HPDE6-E6E7 (cell line): Measurements from ENCODE around the gene ZSCAN30.

Experiments
- DNase-seq: peaks from one replicate; pipeline ENCODE4 v3.0.0; 2011; ENCODE audit warnings: missing footprints; ENCODE audit errors: extremely low spot score

The ZSCAN30 gene

DNA sequence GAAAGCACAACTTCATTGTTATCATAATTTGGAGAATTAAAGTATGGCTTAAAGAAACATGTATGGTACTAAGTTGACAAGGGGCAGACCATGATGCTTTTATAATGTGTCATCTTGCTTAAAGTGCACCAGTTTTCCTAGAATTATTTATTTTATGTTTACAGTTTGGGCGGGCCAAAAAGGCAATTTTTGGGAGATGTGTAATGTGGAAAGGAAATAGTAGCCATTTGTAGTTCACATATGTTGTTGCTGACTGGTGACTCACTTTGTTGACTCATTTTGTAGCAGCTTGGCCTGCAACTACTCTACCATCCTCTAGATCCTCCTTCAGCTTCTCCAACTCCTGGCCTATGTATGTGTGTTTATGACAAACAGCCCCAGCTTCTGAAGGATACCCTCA is 7.7 kb downstream of the ZSCAN30 start:
- peak; percentile 20 for DNase-seq

DNA sequence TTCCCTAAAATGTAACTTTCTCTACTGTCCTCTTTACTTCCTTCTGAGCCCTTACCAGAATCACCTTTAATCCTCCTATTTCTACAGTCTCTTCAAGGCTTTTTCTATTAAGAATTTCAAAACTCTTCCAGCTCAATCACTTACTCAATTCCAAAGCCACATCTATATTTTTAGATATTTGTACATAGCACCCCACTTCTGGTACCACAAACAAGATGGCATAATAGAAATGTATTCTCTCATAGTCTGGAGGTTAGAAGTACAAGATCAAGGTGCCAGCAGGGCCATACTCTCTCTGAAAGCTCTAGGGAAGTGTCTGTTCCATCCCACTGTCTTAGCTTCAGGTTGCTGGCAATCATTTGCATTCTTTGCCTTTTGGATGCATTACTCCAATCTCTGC is 11.1 kb downstream of the ZSCAN30 start:
- DNase-seq, result no peak

DNA sequence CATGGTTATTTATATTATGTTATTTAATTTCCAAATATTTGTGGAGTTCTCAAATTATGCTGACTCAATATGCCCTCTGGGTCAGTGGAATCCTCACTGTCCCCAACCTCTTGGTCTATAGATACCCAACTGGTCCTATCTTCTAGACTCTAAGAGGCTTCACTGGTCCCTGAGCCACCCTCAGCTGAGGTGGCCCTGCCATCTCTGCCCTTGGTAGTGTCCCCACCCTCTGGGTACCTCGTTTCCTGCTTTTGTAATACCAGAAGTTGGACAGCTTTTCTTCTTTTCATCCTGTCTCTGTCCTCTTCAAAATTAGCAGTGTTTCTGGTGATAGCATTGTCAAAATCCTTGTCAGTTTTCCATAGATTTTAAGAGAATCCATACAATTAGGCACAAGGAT is 11.9 kb downstream of the ZSCAN30 start:
- DNase-seq, result no peak

DNA sequence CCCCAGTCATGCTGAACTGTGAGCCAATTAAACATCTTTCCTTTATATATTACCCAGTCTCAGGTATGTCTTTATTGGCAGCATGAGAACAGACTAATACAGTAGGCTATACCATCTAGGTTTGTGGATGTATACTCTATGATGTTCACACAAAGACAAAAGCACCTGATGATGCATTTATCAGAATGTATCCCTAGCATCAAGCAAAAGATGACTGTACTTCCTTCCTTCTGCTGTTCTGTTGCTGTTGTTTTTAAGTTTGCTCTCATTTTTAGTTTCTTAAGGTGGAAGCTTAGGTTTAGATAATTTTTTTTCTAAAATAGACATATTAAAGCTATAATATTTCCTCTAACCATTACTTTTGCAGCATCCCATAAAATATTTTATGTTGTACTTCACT is 12.4 kb downstream of the ZSCAN30 start:
- no peak for DNase-seq

DNA sequence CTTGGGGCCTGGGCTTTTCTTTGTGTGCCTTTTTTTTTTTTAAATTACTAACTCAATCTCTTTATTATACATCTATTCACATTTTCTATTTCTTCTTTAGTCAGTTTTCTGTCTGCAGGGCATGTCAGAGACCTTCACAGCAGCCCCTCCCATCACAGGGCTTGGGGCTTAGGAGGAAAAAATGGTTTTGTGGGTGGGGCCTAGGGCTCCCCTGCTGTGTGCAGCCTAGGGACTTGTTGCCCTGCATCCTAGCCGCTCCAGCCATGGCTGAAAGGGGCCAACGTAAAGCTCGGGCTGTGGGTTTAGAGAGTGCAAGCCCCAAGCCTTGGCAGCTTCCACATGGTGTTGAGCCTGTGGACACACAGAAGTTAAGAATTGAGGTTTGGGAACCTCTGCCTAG is 13.8 kb downstream of the ZSCAN30 start:
- no peak for DNase-seq

DNA sequence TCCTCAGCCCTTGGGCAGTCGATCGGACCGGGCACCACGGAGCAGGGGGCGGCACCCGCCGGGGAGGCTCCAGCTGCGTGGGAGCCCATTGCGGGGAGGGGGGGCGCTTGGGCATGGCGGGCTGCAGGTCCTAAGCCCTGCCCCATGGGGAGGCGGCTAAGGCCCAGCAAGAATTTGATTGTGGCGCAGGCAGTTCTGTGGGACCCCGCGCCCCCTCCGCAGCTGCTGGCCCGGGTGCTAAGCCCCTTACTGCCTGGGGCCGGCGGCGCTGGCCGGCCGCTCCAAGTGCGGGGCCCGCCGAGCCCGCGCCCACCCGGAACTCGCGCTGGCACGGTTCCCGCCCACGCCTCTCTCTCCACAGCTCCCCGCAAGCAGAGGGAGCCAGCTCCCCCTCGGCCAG is 18.4 kb downstream of the ZSCAN30 start:
- no peak for DNase-seq

DNA sequence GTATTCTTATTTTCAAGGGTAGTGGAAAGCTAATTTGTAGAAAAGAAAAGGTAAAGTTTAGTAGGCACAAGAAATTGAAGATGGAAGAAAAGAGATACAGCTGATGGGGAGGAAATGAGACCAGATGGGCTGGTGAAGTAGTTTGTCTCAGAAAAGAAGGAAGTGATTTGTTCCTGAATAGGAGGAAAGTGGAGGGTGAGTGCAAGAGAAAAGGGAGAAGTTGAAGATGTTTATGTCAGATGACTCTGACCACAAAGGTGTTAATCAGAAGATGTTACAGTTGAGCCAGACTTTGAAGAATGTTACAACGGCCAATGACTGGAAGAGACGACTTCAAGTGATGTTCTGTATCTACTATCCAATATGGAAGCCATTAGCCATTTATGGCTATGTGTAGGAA is 21.2 kb downstream of the ZSCAN30 start:
- DNase-seq, result no peak

DNA sequence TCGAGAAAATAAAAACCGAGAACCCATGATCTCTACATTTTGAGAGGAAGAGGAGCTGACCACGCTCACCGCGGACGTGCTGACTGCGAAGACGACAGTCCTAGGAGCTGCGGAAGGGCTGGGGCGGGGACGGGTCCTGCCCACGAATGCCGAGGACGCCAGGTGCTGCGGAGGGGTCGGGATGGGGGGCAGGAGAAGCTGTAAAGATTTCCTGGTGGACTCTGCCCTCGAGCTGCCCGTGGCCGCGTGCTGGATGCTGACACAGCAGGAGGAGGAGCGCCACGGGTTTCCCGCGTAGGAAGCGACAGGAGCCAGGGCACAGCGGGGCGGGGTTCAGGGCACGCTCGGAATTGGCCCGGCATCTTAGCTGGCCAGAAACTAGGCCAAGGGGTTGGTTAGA is 22.2 kb downstream of the ZSCAN30 start:
- DNase-seq, result no peak

DNA sequence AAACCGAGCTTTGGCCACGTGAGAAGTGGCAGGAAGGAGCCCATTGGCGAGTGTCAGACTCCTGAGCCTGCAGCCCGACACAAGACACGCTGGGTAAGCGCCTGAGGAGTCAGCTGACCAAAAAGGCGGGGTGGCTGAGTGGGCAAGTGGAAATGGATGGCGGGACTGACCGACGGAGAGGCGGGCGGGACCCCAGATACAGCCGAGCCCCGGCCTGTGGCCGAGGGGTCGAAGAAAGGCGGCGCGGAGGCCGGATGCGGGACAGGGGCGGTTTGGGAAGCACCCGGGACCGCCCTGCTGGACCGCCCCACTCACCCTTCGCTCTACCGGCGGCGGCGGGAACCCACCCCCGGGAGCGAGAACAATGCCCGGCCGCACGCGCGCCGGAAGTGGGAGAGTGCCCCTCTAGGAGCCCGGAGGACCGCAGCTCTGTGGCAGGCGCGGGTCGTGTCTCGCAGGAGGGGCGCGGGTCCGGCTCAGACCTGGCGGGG is 22.8 kb downstream of the ZSCAN30 start:
- DNase-seq, result no peak

DNA sequence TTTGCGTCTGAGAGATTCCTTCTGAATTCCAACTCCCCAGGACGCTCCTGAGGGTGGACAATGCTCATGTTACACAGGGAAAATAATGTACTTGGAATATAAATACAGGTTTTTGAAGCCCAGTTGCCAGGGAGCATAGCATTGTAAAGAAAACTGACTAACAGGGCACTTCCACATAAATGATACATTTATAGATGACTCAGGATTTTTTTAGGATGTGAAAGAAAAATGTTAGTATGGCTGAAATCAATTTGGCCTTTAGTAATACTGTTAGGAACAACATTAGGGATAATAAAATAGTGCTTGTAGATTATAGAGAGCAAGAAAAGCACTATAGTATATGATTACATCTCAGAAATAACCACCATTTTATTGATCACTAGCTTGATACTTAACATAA is 25.6 kb downstream of the ZSCAN30 start:
- DNase-seq, result no peak

DNA sequence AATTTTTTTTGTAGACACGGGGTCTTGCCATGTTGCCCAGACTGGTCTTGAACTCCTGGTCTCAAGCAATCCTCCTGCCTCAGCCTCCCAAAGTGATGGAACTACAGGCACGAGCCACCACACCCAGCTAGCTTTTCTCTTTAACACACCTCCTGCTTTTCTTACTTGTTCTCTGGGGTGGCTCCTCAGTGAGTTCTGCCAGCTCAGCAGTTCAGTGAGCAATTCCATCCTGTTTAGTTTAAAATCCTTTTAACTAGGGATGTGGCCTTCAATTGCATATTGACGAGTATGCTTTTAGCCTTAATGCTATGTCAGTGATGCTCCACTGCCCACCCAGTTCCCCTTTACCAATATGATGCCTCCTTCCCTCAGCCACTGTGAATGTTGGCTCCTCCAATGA is 33.1 kb downstream of the ZSCAN30 start:
- no peak for DNase-seq

DNA sequence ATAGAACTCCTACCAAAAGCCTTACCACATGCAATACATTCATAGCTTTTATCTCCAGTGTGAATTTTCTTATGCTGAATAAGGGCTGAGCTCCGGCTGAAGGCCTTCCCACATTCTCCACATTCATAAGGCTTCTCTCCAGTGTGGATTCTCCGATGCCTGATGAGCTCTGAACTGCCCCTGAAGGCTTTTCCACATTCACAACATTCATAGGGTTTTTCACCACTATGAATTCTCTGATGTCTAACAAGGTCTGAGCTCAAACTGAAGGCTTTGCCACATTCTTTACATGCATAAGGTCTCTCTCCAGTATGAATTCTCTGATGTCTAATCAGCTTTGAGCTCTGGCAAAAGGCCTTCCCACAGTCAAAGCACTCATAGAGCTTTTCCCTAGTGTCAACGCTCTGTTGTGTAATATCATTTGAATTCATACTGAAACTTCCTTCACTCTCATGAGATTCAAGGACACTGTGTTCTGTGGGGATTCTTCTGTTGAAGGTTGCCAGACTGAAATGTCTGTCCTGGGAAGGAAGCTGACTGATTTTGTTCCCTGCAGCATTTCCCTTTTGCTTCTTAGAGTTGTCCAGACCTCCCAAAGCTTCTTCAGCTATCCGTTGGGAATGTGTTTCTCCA is 36.3 kb downstream of the ZSCAN30 start:
- DNase-seq, result no peak

DNA sequence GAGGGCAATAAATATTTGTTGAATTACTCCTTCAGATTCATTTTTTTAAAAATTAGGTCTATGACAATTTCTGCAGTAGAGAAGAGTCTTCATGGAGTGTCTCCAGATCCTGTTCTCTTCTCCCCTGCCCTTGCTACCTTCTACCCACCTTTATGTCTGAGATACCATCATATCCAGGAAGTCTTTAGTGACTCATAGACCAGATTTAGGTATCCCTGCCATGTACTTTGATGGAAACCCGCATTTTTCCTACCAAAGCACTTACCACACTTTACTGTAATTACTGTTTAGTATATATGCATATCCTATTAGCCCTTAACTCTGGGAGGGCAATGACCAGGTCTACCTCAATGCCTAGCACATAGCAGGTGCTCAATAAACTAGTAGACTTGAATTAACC is 37.6 kb downstream of the ZSCAN30 start:
- DNase-seq, result no peak

DNA sequence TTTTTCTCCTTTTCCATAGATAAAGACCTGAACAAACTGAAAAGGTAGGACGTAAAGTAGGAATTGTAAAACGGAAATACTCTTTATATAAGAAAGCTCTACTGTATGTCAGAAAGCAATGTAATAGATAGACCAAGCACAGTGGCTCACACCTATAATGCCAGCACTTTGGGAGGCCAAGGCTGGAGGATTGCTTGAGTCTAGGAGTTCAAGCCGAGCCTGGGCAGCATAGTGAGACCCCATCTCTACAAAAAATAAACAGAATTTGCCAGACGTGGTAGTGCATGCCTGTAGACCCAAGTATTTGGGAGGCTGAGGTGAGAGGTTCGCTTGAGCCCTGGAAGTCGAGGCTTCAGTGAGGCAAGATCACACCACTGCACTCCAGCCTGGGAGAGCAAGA is 41.6 kb downstream of the ZSCAN30 start:
- DNase-seq, result no peak

DNA sequence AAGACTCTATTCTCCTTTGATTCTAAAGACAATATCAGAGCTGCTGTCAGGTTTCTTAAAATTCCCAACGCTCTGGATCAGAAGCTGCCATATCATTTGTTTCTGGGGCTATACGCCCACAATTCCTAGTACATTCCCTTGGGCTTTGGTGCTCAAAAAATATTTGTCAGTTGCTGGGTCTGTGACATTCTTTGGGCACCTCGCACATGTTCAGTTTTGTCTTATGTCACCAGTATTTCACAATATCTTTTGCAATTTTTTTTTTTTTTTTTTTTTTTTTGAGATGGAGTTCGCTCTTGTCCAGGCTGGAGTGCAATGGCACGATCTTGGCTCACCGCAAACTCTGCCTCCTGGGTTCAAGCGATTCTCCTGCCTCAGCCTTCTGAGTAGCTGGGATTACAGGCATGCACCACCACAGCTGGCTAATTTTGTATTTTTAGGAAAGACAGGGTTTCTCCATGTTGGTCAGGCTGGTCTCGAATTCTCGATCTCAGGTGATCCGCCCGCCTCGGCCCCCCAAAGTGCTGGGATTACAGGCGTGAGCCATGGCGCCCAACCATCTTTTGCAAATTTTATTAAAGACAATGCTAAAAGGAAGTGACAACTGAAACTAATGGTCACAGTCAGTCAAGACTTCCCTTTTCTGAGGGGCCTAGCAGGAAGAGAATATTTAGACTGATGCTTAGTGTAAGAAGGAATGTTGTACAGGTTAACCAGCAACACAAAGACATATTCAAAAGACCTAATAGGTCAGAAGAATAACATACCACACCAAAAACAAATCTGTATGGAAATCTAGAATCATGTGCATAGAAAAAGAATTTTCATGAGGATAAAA is 42.4 kb downstream of the ZSCAN30 start:
- DNase-seq, result no peak

DNA sequence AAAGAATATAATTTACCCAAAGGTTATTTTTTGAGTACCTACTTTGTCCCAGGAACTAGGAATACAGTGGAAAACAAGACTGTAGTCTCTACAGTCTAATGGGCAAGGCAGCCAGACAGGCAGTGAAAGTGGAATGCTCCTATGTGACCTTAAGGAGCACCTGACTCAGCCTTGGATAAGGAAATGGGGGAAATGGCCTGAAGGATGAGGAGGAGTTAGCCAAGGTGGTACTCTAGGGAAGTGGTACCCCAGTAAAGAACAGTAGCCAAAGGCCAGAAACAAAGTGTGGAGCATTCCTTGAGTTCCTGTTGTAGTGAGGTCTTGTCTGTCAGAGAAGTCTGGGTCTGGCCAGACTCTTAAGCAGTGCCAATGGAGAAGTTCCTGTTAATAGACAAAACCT is 43.2 kb downstream of the ZSCAN30 start:
- DNase-seq, result no peak

DNA sequence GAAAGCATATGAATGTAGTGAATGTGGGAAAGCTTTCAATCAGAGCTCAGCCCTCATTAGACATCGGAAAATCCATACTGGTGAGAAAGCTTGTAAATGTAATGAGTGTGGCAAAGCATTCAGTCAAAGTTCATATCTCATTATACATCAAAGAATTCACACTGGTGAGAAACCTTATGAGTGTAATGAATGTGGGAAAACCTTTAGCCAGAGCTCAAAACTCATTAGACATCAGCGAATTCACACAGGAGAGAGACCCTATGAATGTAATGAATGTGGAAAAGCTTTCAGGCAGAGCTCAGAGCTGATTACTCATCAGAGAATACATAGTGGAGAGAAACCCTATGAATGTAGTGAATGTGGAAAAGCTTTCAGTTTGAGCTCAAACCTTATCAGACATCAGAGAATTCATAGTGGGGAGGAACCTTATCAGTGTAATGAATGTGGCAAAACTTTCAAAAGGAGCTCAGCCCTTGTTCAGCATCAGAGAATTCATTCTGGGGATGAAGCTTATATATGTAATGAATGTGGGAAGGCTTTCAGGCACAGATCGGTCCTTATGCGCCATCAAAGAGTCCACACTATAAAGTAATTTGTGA is 44.2 kb downstream of the ZSCAN30 start:
- no peak for DNase-seq

DNA sequence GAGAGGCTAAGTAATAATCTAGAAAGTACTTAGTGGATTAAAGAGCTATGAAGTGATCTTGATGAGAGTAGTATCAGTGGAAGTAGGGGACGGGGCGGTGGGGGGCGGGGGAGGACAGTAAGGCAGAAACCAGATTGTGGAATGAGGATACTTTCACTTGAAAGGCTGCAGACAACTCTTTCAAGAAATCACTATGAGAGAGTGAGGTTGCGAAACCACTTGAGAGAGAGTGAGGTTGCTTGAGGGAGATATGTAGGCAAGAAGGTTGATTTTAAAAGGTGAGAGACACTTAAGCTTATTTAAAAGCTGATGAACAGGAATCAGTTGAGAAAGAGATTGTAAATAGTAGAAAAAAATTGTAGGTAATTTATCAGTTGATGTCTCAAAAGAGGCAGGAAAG is 45.4 kb downstream of the ZSCAN30 start:
- DNase-seq, result no peak

DNA sequence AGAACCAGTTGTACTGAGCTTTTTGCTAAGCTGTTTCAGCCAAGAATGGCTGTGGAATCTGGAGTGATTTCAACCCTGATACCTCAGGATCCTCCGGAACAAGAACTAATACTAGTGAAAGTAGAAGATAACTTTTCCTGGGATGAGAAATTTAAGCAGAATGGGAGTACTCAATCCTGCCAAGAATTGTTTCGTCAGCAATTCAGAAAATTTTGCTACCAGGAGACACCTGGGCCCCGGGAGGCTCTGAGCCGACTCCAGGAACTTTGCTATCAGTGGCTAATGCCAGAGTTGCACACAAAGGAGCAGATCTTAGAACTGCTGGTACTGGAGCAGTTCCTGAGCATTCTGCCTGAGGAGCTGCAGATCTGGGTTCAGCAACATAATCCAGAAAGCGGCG is 47.6 kb downstream of the ZSCAN30 start:
- DNase-seq, result no peak

DNA sequence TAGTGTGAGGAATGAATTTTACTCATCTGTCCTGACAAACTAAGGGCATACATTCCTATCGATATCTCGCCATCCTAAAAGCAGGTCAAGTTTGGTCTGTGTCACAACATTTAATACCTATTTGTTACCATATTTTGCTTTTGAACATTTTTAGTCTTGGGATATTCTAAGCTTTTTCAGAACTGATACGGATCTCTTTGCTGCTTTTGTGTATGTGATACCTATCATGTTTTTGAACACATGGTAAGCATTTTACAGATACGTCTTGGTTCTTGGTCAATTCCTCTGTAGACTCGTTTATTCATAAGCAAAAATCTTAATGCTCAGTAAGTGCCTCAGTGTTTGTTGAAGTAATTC is 48.6 kb downstream of the ZSCAN30 start:
- no peak for DNase-seq

DNA sequence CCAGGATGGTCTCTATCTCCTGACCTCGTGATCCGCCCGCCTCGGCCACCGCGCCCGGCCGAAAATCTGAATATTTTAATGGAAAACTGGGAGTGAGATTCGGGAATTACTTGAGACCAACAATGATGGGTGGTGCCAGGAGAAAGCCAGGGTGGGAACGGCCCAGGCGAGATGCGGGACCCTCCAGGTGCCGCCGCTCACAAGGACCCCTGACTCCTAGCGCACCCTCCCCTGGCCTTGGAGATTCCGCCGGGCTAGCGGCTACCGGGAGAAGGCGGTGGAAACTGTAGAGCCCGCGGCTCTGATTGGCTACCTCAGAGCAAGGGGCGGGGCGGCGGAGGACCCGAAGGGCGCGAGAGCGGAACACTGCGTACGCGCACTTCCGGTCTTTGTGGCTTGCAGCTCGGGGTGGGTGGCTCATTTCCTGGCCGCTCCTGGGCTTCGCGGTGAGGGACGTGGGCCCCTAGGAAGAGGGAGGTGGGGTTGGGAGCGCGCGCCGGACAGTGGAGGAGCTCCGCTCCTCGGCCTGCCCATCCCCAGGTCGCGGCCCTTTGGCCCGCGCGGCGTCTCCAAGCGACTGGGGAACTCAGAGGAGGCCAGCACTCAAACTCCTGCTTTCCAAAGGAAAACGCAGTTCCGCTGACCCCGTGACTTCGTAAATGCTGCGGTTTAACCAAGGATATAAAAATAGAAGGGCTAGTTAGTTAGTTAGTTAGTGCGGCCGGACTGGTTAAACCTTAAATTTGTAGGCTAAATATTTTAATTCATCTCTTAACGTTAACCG is 49.2 kb downstream of the ZSCAN30 start, which contains the start of gene ZNF397:
TSS of gene ZNF397 (plus strand) at position 371 of the 784 bp plus-strand sequence. CDS start 1,437 bp downstream, outside the sequence.
- DNase-seq, result peak; percentile 93

DNA sequence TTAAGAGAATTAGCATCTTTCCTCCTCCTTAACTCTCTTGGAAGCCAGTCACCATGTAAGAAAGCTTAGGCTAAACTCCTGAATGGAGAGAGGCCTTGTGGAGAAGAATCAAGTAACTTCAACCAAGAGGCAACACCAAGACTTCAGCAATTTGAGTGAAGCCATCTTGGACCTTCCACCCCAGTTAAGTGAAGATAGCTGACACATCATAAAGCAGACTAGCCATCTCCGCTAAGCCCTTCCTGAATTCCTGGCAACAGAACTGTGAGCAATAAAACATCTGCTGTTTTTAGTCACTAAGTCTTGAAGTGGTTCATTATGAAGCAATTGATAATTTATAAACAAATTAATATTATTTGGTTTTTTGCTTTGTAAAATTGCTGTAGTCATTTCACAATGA is 50.7 kb downstream of the ZSCAN30 start:
- no peak for DNase-seq
